ENCODE data around the gene STXBP1. TPM values are rescaled to one million over a fixed set of nuclear protein-coding genes. Genes with fewer than 3 reads are reported as not detected.

The STXBP1 gene
- total RNA-seq, 2 experiments from 2014 or later = 19.8 to 21.7 TPM

DNA sequence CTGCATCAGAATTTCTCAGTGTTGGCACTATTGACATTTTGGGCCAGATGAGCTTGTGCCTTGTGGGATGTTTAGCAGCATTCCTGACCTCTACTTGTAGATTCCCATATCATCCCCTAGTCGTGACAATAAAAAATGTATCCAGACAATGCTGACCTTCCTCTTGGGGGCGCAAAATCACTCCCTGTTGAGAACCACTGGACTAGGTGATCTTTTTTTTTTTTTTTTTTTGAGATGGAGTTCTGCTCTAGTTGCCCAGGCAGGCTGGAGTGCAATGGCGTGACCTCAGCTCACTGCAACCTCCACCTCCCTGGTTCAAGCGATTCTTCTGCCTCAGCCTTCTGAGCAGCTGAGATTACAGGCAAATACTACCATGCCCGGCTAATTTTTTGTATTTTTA, 22.6 kb downstream of the STXBP1 start:
- Mint-ChIP-seq H3K27me3 (no peaks in the 10 kb centered on the region), H3K36me3 (no peaks in the 10 kb centered on the region), H3K27ac (no peak overlapping the region), H3K9me3 (no peaks in the 10 kb centered on the region), H3K4me1 (peaks cover 6% of the 10 kb centered on the region), H3K4me3 (no peak overlapping the region)
- no peak for ATAC-seq (ENCODE audit: low read depth)
- POLR2A ChIA-PET = no interaction called here
- DNase-seq = no peak

DNA sequence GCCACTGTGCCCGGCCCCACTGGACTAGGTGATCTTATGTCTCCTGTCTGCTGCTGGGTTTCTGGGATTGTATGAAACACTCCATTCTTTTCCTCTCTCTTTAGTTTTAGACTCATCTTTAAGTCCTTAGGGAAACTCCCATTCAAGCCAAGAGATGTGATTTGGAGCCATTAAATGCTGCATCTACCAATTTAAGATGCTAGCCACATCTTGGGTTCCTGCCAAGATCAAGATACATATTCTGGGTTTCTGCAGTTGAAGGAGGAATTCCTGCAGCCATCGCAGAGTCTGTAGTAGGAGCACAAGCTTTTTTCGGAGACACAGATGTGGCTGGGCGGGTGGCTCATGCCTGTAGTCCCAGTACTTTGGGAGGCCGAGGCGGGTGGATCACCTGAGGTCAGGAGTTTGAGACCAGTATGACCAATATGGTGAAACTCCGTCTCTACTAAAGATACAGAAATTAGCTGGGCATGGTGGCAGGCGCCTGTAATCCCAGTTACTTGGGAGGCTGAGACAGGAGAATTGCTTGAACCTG, 23.2 kb downstream of the STXBP1 start:
- H3K4me1 Mint-ChIP-seq = peaks cover 6% of the 10 kb centered on the region
- no peaks in the 10 kb centered on the region for H3K36me3 Mint-ChIP-seq
- H3K27ac Mint-ChIP-seq = no peak overlapping the region
- H3K9me3 Mint-ChIP-seq = no peaks in the 10 kb centered on the region
- H3K4me3 Mint-ChIP-seq = no peak overlapping the region
- ATAC-seq (ENCODE audit: low read depth) = no peak
- no peaks in the 10 kb centered on the region for H3K27me3 Mint-ChIP-seq
- POLR2A ChIA-PET = no interaction called here
- no peak for DNase-seq

DNA sequence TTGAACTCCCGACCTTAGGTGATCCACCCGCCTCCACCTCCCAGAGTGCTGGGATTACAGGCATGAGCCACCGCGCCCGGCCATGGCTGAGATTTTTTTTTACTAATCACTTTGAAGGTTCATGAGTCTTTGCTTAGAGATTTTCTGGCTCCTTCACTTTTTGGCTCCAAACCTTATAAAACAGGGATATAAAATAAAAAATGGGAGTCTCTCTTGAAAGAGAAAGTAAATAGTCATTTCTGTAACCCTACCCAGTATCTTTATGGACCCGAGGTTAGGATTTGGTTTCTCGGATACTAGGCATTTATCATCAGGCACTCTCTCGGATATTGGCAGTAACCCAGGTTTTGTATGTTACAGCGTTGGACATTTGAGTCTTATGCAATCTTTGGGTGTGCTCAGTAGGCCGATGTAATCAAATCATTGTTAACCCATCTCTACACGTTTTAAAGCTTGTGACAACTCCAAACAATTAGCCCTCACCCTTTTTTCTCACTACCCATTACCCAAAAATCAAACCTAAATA, 25.3 kb downstream of the STXBP1 start:
- no peak overlapping the region for H3K4me3 Mint-ChIP-seq
- no peaks in the 10 kb centered on the region for H3K36me3 Mint-ChIP-seq

DNA sequence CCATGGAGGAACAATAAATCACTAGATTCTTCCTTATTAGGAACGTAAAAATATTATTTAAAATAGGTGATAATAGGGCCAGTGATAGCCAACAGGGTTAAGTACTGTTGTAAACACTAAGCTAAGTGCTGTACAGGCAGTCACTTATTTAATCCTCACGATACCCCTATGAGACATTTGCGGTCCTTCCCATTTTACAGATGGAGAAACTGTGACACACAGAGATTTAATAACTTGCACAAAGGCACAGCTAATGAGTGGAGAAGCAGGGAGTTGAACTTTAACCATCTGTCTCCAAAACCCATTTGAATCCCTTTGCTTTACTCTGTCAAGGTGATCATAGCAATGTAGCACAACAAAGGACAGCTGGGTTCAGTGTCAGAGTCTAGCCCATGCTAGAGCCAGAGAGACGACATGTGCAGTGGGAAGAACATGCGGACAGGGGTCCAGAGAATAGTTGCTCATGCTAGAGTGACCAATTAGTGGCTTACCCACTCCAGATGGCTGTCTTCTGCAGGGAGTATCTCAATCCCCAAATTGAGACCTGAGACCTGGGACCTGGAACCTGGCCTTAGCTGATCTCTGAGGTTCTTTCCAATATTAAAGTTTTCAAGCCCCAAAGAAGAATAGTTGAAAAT, 28.9 kb downstream of the STXBP1 start:
- DNase-seq (no peak), ATAC-seq (ENCODE audit: low read depth) (no peak)
- H3K4me3 Mint-ChIP-seq = no peak overlapping the region
- H3K27ac Mint-ChIP-seq = no peak overlapping the region
- no peaks in the 10 kb centered on the region for H3K27me3 Mint-ChIP-seq
- H3K36me3 Mint-ChIP-seq = no peaks in the 10 kb centered on the region
- POLR2A ChIA-PET = no interaction called here
- H3K4me1 Mint-ChIP-seq = no peaks in the 10 kb centered on the region
- H3K9me3 Mint-ChIP-seq = no peaks in the 10 kb centered on the region

More for the DNA sequence above, 25.3 kb downstream of the STXBP1 start:
- no peaks in the 10 kb centered on the region for H3K9me3 Mint-ChIP-seq
- POLR2A ChIA-PET = no interaction called here
- H3K4me1 Mint-ChIP-seq = peaks cover 6% of the 10 kb centered on the region
- H3K27ac Mint-ChIP-seq = no peak overlapping the region
- DNase-seq (no peak), ATAC-seq (ENCODE audit: low read depth) (no peak)
- no peaks in the 10 kb centered on the region for H3K27me3 Mint-ChIP-seq

DNA sequence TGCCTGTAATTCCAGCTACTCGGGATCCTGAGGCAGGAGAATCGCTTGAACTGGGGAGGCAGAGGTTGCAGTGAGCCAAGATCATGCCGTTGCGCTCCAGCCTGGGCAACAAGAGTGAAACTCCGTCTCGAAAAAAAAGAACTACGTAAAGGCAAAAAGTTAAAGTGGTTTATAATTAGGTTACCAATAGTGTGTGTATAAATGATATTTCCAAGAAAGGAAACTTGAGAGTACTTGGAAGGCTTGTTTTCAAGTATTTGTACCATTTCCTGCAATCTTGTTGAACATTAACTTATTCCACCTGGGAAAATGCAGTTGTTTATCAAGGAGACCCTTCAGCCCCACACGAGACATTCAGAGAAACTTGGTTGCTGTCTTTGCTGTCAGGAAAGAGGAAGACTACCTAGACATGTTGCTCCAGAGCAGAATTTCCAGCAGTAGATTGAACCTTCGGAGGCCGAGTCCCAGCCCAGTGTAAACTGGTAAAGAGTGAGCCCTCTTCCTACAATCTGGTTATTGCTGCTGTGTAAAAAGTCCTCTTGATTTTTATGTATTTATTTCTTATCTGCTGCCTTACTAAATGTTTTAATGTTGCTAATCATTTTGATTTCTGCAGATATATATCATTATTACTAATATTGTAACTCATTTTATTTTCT, 30.1 kb downstream of the STXBP1 start:
- no peaks in the 10 kb centered on the region for H3K36me3 Mint-ChIP-seq
- DNase-seq = no peak
- H3K27me3 Mint-ChIP-seq = no peaks in the 10 kb centered on the region
- POLR2A ChIA-PET = no interaction called here
- no peak overlapping the region for H3K4me3 Mint-ChIP-seq
- H3K27ac Mint-ChIP-seq = no peak overlapping the region
- no peaks in the 10 kb centered on the region for H3K9me3 Mint-ChIP-seq
- H3K4me1 Mint-ChIP-seq = no peaks in the 10 kb centered on the region
- no peak for ATAC-seq (ENCODE audit: low read depth)

DNA sequence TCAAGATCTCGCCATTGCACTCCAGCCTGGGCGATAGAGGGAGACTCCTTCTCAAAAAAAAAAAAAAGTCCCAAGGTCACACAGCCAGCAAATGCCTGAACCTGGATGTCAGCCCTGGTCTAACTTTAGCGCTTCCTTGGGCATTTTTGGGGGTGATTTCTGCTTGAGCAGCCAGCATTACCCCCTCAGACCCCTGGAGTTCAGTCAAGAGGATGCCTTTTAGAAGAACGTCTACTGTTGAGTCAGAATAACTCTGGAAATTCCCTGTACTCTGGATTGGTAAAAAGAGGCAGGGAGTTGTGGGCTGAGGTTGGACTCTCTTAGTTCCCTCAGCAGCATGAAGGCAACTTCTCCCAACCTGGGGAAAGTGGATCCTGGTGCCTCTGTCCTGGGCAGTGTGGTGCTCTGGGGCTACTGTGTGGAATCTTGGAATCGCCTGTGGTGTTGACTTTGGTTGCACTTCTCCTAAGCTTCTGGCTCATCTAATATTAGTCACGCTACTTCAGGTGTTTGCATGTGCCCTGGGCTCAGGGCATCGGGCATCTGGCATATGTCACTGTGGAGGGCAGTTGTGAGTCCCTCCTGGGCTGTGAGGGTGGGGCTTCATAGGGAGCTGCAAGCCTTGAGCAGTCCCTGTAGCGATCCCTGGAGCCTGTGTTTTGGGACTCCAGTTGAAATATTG, 32.2 kb downstream of the STXBP1 start:
- Mint-ChIP-seq H3K27me3 (no peaks in the 10 kb centered on the region), H3K4me1 (no peaks in the 10 kb centered on the region), H3K36me3 (no peaks in the 10 kb centered on the region), H3K27ac (no peak overlapping the region), H3K9me3 (no peaks in the 10 kb centered on the region), H3K4me3 (no peak overlapping the region)
- DNase-seq (no peak), ATAC-seq (ENCODE audit: low read depth) (no peak)
- POLR2A ChIA-PET = no interaction called here

DNA sequence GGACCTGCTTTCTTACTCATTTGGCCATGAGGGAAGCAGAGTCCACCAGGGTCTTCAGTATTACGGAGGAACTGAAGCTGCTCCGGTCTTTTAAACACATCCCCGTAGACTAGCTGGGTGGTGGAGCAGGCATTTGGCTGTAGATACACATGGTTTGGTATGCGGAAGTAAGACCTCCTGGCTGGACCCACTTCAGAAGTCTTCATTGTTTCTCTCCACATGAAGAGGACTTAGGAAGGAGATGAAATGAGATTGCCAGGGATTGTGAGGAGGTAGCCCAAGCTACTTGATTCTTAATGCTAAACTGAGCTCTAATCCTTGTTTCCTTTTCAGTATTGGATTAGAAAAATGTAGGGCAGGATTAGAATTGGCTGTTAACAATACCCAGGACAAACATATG, 32.9 kb downstream of the STXBP1 start:
- no peak for ATAC-seq (ENCODE audit: low read depth)
- no peak overlapping the region for H3K27ac Mint-ChIP-seq
- POLR2A ChIA-PET = no interaction called here
- H3K4me1 Mint-ChIP-seq = no peaks in the 10 kb centered on the region
- no peaks in the 10 kb centered on the region for H3K9me3 Mint-ChIP-seq
- H3K27me3 Mint-ChIP-seq = no peaks in the 10 kb centered on the region
- H3K4me3 Mint-ChIP-seq = no peak overlapping the region
- H3K36me3 Mint-ChIP-seq = no peaks in the 10 kb centered on the region
- no peak for DNase-seq

DNA sequence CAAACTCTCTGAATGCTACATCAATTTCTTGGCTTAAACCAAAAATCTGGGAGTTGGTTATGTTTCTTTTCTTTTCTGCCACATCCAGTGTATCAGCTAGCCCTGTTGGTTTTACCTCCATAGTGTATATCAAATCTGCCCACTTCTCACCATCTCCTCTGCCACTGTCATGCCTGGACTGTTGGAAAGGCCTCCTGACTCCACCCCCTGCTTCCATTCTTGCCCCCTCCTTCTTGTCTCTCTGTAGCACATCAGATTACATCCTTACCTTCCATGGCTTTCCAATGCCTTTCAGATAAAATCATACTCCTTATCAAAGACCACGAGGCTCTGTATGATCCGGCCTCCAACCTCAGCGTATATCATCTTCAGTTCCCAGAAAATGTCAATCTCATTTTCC, 35.4 kb downstream of the STXBP1 start:
- Mint-ChIP-seq H3K9me3 (no peaks in the 10 kb centered on the region), H3K27ac (no peak overlapping the region), H3K4me3 (no peak overlapping the region), H3K27me3 (no peaks in the 10 kb centered on the region), H3K4me1 (peaks cover 3% of the 10 kb centered on the region), H3K36me3 (no peaks in the 10 kb centered on the region)
- POLR2A ChIA-PET = no interaction called here
- DNase-seq (no peak), ATAC-seq (ENCODE audit: low read depth) (no peak)

DNA sequence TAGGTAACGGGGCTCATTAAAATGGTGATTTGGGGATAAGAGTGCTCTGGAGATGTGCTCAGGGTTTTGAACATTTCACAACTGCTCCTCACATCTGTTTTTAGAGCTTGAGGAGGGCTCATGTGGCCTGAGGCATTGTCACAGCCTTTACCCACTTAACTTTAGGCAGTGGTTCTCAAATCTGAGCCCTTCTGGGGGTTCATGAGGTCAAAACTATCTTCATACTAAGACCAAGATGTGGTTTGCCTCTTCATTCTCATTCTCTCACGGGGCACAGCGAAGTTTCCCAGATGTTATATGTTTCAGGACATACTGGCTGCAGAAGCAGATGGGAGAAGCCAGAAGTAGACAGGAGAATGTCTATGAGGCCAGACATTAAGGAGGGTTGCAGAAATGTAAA, 38.4 kb downstream of the STXBP1 start:
- POLR2A ChIA-PET = no interaction called here
- ATAC-seq (ENCODE audit: low read depth) = no peak

DNA sequence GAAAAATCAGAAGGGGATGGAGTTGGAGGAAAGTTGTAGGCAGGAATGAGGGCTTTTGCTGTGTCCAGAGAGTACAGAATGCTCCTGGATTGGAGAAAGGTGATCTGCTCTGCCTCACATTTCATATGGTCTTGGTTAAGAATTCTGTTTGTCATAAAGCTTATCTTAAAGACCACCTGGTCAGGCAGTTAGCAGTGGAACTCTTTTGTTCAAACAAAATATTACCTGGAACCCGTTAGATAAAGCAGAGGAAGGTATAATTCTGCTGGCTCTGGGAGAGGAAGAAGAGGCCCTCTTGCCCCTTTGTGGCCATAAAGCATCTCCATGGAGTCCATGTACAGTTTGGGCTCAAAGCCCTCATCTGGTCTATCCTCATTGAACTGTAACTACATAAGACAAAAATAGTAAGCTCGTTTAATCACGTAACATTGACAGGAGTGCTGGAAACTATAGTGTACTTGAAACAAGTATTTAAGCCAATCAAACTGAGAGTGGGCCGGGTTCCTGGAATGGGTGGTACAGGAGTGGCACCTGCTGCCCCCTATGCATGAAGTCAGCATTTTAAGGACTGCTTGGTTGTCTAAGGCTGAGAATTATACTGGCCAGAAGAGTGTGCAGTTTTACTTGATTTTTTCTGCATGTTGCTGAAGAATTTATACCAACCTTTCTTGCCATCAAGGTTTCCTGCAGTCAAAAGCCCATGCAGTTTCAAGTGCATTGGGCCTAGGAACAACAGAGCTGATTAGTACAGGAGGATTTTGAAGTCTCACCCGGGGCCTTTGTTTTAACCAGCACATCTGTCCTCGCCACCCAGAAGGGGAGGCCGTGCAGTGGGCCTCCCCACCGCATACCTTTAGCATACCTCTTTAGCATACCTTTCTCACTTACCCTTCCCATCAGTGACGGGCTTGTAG, 39.9 kb downstream of the STXBP1 start:
- no peak for DNase-seq
- Mint-ChIP-seq H3K9me3 (no peaks in the 10 kb centered on the region), H3K27ac (no peak overlapping the region), H3K36me3 (no peaks in the 10 kb centered on the region), H3K4me3 (no peak overlapping the region), H3K27me3 (no peaks in the 10 kb centered on the region), H3K4me1 (peaks cover 3% of the 10 kb centered on the region)
- POLR2A ChIA-PET = no interaction called here
- no peak for ATAC-seq (ENCODE audit: low read depth)

More for the DNA sequence above, 38.4 kb downstream of the STXBP1 start:
- Mint-ChIP-seq H3K27ac (no peak overlapping the region), H3K36me3 (no peaks in the 10 kb centered on the region), H3K27me3 (no peaks in the 10 kb centered on the region), H3K4me1 (peaks cover 3% of the 10 kb centered on the region), H3K9me3 (no peaks in the 10 kb centered on the region), H3K4me3 (no peak overlapping the region)
- DNase-seq = no peak

DNA sequence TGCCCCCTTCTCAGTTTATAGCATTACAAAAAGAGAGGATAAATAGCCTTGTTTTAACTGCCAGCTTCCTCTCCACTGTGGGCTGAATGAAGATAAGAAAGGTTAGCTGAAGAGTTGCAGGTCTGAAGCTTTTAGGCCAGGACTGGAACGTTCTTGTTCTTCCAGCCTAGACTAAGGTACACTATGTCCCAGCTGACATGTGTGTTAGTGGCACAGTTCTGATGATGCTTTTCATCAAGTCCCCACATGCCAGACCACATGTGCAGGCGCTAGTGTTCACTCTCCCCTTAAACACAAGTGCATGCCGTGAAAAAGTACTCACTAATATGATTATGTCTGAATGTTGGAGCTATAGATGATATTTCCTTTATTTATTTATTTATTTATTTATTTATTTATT, 40.7 kb downstream of the STXBP1 start:
- Mint-ChIP-seq H3K27me3 (no peaks in the 10 kb centered on the region), H3K36me3 (no peaks in the 10 kb centered on the region), H3K4me1 (peaks cover 4% of the 10 kb centered on the region), H3K4me3 (no peak overlapping the region), H3K27ac (no peak overlapping the region), H3K9me3 (no peaks in the 10 kb centered on the region)
- no peak for DNase-seq
- POLR2A ChIA-PET = no interaction called here
- no peak for ATAC-seq (ENCODE audit: low read depth)

DNA sequence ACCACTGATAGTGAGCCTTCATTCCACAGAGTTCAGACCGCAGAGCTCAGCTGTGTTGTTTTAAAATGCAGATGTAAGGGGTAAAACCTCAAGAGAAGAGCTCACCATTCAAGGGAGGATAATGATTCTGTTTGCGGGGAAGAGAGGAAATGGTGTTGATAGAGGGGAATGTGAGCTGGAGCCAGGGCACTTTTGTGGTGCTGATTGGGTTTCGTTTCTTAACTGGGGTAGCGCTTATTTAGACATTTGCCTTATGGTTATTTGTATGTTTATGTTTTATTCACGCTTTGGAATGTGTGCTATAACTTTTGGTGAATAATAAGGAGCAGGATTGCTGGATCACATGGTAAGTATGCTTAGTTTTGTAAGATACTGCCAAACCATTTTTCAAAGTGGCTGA, 42.5 kb downstream of the STXBP1 start:
- H3K27me3 Mint-ChIP-seq = no peaks in the 10 kb centered on the region
- H3K4me3 Mint-ChIP-seq = no peak overlapping the region
- no peak for ATAC-seq (ENCODE audit: low read depth)
- no peaks in the 10 kb centered on the region for H3K9me3 Mint-ChIP-seq
- H3K36me3 Mint-ChIP-seq = no peaks in the 10 kb centered on the region
- H3K4me1 Mint-ChIP-seq = peaks cover 4% of the 10 kb centered on the region
- POLR2A ChIA-PET = no interaction called here
- H3K27ac Mint-ChIP-seq = no peak overlapping the region
- no peak for DNase-seq

DNA sequence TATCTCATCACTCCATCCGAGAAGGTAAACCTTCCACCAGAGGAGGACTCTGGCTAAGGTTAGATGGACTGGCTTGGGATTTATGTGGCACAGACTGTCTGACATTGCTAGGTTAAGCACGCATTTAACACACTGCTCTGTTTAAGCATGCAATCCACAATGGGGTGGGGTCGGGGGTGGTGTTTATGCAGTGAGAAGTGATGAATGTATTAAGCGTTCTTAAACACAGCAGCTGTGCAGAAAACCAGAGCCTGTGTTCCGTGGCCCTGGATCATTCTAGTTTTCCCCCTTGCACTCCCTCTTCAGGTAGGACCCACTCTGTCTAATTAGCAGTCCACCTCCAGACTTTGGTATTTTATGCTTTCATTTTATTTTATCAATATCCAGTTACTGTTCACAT, 46.4 kb downstream of the STXBP1 start:
- Mint-ChIP-seq H3K4me3 (no peak overlapping the region), H3K27me3 (no peaks in the 10 kb centered on the region), H3K4me1 (peaks cover 1% of the 10 kb centered on the region), H3K9me3 (no peaks in the 10 kb centered on the region), H3K36me3 (no peaks in the 10 kb centered on the region), H3K27ac (no peak overlapping the region)
- POLR2A ChIA-PET = no interaction called here
- DNase-seq = no peak
- no peak for ATAC-seq (ENCODE audit: low read depth)
